Upper lobe of right lung (tissue), 1 donor: ENCODE data around the gene PLCH1. TPM values are rescaled to one million over a fixed set of nuclear protein-coding genes. Genes with fewer than 3 reads are reported as not detected.

ENCODE experiments used
- ATAC-seq: fragments of 200-7000 bp; cut with Tn5 transposase; one replicate; pipeline ENCODE4 v1.9.1; 2020; ENCODE audit warnings: mild to moderate bottlenecking, moderate library complexity
- DNase-seq: peaks from one replicate; pipeline ENCODE4 v3.0.0-alpha.2; 2020
- H3K27ac ChIP-seq: fragments of 200-600 bp; one replicate; pipeline ENCODE4 v1.8.0; 2022
- H3K27me3 ChIP-seq: fragments of 200-600 bp; one replicate; pipeline ENCODE4 v1.8.0; 2022; ENCODE audit warnings: mild to moderate bottlenecking
- H3K36me3 ChIP-seq: fragments of 200-600 bp; one replicate; pipeline ENCODE4 v1.8.0; 2022
- H3K4me1 ChIP-seq: fragments of 200-600 bp; one replicate; pipeline ENCODE4 v1.8.0; 2022
- H3K4me3 ChIP-seq: fragments of 200-600 bp; one replicate; pipeline ENCODE4 v1.8.0; 2022; ENCODE audit warnings: mild to moderate bottlenecking
- H3K9me3 ChIP-seq: fragments of 200-600 bp; one replicate; pipeline ENCODE4 v1.8.0; 2022
- intact Hi-C: fragments of 100-400 bp; cut with DNase I; formaldehyde crosslinking; loops from one replicate; pipeline ENCODE4 v1.11.0; 2022
- long read RNA-seq: library from polyadenylated mRNA; unstranded; transcript quantifications from one replicate; pipeline ENCODE4 v2.0.0, GENCODE V29; 2021
- total RNA-seq: library from RNA; stranded (reverse); fragmentation: NEBNext Ultra II Directional; extraction: Animal tissue kit (Norgen Biotek cat#: 25700); gene quantifications from one replicate; pipeline ENCODE4 v1.2.1, GENCODE V29; 2021
- TF ChIP-seq, protein P1 (sequence below): fragments of 200-600 bp; IDR thresholded peaks from one replicate; pipeline ENCODE4 v1.8.0; 2022; ENCODE audit warnings: antibody characterized with exemption
- donor health status: DM: no; HTN: yes; CAD: no; lungs with severe emphysema.

The PLCH1 gene, protein sequence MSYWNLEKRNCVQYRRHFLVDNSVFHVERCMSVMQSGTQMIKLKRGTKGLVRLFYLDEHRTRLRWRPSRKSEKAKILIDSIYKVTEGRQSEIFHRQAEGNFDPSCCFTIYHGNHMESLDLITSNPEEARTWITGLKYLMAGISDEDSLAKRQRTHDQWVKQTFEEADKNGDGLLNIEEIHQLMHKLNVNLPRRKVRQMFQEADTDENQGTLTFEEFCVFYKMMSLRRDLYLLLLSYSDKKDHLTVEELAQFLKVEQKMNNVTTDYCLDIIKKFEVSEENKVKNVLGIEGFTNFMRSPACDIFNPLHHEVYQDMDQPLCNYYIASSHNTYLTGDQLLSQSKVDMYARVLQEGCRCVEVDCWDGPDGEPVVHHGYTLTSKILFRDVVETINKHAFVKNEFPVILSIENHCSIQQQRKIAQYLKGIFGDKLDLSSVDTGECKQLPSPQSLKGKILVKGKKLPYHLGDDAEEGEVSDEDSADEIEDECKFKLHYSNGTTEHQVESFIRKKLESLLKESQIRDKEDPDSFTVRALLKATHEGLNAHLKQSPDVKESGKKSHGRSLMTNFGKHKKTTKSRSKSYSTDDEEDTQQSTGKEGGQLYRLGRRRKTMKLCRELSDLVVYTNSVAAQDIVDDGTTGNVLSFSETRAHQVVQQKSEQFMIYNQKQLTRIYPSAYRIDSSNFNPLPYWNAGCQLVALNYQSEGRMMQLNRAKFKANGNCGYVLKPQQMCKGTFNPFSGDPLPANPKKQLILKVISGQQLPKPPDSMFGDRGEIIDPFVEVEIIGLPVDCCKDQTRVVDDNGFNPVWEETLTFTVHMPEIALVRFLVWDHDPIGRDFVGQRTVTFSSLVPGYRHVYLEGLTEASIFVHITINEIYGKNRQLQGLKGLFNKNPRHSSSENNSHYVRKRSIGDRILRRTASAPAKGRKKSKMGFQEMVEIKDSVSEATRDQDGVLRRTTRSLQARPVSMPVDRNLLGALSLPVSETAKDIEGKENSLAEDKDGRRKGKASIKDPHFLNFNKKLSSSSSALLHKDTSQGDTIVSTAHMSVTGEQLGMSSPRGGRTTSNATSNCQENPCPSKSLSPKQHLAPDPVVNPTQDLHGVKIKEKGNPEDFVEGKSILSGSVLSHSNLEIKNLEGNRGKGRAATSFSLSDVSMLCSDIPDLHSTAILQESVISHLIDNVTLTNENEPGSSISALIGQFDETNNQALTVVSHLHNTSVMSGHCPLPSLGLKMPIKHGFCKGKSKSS (N-terminal part only)
- total RNA-seq = 12.1 TPM
- long read RNA-seq, full-length matches to known transcripts = 1 of 6 reads
- long read RNA-seq, partial matches to known transcripts = 1 of 6 reads
- long read RNA-seq, other reads (novel, unspliced or antisense) = 4 of 6 reads

DNA sequence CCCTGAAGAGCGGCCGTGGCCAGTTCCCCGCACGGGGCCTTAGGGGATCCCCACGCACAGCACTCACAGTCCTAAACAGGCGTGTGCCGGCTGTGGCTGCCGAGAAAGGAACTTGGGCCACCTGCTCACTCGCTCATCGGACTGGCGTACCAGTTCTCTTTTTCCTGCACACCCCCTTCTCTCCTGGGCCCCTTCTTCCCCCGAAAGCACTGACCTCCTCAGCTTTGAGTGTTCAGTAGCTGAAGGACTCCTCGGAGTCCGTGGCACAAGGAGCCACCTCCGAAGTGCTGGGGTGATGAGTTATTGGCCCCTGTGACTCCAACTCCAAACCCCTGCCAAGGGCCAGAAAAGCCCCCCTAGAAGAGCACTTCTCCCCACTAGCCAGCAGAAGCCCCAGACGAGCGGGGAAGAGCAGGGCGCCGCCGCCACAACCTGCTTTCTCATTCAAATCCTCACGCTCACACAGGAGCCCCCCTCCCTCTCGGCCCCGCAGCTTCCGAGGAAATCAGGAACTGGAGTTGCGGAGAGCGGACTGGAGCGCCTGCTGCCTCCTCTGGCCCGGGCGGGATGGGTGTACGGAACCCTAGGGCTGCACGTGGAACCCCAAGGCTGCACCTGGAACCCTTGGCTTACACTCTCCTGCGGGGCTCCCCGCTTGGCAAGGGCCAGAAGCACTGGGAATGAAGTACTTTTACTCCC lies at the start of gene PLCH1:
Gene PLCH1 (minus strand): TSS at position 446 of the 699 bp plus-strand sequence. CDS start 40,847 bp downstream, outside the sequence.
- Histone ChIP-seq H3K27me3 (peaks cover 42% of the 10 kb centered on the region), H3K36me3 (no peaks in the 10 kb centered on the region), H3K4me3 (peak within 1 kb of the TSS; percentile 61), H3K27ac (peak within 1 kb of the TSS; percentile 71), H3K4me1 (peaks cover 22% of the 10 kb centered on the region), H3K9me3 (no peaks in the 10 kb centered on the region)
- intact Hi-C loops = no loop called here
- TF ChIP-seq, protein P1, sequence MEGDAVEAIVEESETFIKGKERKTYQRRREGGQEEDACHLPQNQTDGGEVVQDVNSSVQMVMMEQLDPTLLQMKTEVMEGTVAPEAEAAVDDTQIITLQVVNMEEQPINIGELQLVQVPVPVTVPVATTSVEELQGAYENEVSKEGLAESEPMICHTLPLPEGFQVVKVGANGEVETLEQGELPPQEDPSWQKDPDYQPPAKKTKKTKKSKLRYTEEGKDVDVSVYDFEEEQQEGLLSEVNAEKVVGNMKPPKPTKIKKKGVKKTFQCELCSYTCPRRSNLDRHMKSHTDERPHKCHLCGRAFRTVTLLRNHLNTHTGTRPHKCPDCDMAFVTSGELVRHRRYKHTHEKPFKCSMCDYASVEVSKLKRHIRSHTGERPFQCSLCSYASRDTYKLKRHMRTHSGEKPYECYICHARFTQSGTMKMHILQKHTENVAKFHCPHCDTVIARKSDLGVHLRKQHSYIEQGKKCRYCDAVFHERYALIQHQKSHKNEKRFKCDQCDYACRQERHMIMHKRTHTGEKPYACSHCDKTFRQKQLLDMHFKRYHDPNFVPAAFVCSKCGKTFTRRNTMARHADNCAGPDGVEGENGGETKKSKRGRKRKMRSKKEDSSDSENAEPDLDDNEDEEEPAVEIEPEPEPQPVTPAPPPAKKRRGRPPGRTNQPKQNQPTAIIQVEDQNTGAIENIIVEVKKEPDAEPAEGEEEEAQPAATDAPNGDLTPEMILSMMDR = no peak
- ATAC-seq (peak; percentile 91), DNase-seq (peak; percentile 88)

DNA sequence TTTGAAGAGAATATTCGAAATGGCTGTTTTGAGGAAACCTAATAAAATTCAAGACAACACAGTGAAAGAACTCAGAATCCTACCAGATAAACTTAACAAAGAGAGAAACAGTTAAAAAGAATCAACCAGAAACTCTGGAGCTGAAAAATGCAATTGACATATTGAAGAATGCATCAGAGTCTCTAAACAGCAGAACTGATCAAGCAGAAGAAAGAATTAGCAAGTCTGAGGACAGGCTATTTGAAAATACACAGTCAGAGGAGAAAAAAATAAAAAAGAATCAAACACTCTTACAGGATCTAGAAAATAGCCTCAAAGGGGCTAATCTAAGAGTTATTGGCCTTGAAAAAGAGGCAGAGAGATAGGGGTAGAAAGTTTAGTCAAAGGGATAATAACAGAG lies 47.7 kb upstream of the PLCH1 start:
- H3K36me3 ChIP-seq = no peaks in the 10 kb centered on the region
- no peak for DNase-seq
- intact Hi-C loops = no loop called here
- TF ChIP-seq, protein P1 = no peak
- no peaks in the 10 kb centered on the region for H3K27me3 ChIP-seq
- H3K4me3 ChIP-seq = no peak overlapping the region
- no peak for ATAC-seq
- no peaks in the 10 kb centered on the region for H3K9me3 ChIP-seq
- no peak overlapping the region for H3K27ac ChIP-seq
- no peaks in the 10 kb centered on the region for H3K4me1 ChIP-seq

DNA sequence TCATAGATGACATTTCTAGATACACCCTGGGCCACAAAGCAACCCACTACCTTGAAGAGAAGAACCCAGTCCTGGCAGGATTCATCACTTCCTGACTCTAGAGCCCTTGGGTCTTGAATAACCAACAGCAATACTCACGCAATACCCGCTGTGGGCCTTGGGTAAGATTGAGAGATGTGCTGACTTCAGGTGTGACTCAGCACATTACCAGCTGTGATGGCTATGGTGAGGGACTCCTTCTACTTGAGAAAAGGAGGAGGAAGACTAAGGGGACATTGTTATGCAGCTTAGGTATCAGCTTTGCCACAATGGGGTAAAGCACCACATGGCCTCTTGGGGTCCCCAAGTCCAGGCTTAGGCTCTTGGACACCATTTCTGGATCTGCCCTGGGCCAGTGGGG lies 46.3 kb upstream of the PLCH1 start:
- no peaks in the 10 kb centered on the region for H3K36me3 ChIP-seq
- intact Hi-C loops = no loop called here
- H3K27me3 ChIP-seq = no peaks in the 10 kb centered on the region
- TF ChIP-seq, protein P1 = no peak
- no peak for ATAC-seq
- H3K4me3 ChIP-seq = no peak overlapping the region
- H3K9me3 ChIP-seq = no peaks in the 10 kb centered on the region
- H3K27ac ChIP-seq = no peak overlapping the region
- DNase-seq = no peak
- H3K4me1 ChIP-seq = no peaks in the 10 kb centered on the region

DNA sequence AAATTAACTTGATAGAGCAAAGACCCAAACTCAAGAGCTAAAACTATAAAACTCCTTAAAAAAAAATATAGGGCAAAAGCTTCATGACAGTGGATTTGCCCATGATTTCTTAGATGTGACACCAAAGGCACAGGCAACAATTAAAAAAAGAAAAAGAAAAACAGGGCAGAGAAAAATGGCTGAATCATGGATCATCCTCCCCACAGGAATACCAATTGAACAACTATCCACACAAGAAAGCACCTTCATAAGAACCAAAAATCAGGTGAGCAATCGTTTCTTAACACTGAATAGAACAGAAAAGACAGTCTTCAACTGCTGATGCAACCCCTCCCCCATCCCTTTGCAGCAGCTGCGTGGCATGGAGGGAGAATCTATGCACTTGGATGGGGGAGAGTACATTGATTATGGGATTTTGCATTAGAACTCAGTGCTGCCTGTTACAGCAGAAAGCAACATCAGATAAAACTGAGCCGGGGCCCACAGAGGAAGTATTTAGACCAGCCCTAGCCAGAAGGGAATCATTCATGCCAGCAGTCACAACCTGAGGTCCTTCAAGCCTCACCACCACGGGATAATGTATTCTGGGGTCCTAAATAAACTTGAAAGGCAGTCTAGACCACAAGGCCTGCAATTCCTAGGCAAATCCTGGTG lies 45.5 kb upstream of the PLCH1 start:
- Histone ChIP-seq H3K27ac (no peak overlapping the region), H3K4me3 (no peak overlapping the region), H3K27me3 (no peaks in the 10 kb centered on the region), H3K36me3 (no peaks in the 10 kb centered on the region), H3K4me1 (no peaks in the 10 kb centered on the region), H3K9me3 (no peaks in the 10 kb centered on the region)
- TF ChIP-seq, protein P1 = no peak
- intact Hi-C loops = no loop called here
- no peak for ATAC-seq
- no peak for DNase-seq
